Epidermal melanocyte (primary cell): Measurements from ENCODE around the gene APOBR.
"Not testable (repeated sequence)": the region's sequence is repeated elsewhere in the genome, so short reads cannot be mapped to it uniquely, and the experiment has no call there.

ENCODE experiments used
- DNase-seq: peaks from one replicate; pipeline ENCODE4 v3.0.0; 2011; ENCODE audit warnings: low spot score; ENCODE audit not compliant: insufficient read length

Gene APOBR

GRCh38 chr16:28497861-28498599, 3.6 kb downstream of the APOBR start:
- DNase-seq: no peak

- DNase-seq: no peak
These were observed 4.4 kb downstream of the APOBR start for GRCh38 chr16:28498666-28499381.

- DNase-seq: no peak
These were observed 5.4 kb downstream of the APOBR start for GRCh38 chr16:28499854-28500253.

GRCh38 chr16:28500476-28501180, 6.2 kb downstream of the APOBR start:
- not testable (repeated sequence) for DNase-seq

- DNase-seq: no peak
These were observed 7.1 kb downstream of the APOBR start for GRCh38 chr16:28501258-28502232.

GRCh38 chr16:28502290-28502689, 7.8 kb downstream of the APOBR start:
- DNase-seq: no peak

- no peak for DNase-seq
These were observed 9.2 kb downstream of the APOBR start for GRCh38 chr16:28503470-28504259.

- DNase-seq: no peak
These were observed 10.4 kb downstream of the APOBR start for GRCh38 chr16:28504707-28505404.

GRCh38 chr16:28505489-28506137, 11.2 kb downstream of the APOBR start:
- no peak for DNase-seq

GRCh38 chr16:28511031-28511430, 16.6 kb downstream of the APOBR start:
- no peak for DNase-seq

- no peak for DNase-seq
These were observed 17.7 kb downstream of the APOBR start for GRCh38 chr16:28511801-28512789.

GRCh38 chr16:28513484-28514181, 19.2 kb downstream of the APOBR start:
- no peak for DNase-seq

GRCh38 chr16:28514246-28514645, 19.8 kb downstream of the APOBR start:
- DNase-seq: no peak

- no peak for DNase-seq
These were observed 26.2 kb downstream of the APOBR start for GRCh38 chr16:28520672-28521071.

GRCh38 chr16:28521436-28521835, 27.0 kb downstream of the APOBR start:
- DNase-seq: no peak

GRCh38 chr16:28522792-28523191, 28.3 kb downstream of the APOBR start:
- no peak for DNase-seq

- DNase-seq: no peak
These were observed 30.3 kb downstream of the APOBR start for GRCh38 chr16:28524681-28525171.
